ENCODE measurements around the gene NEK1. TPM values are rescaled to one million over a fixed set of nuclear protein-coding genes. Genes with fewer than 3 reads are reported as not detected.

Gene NEK1
- total RNA-seq, 1 donor from 2014 or later = 13.0 TPM

- Mint-ChIP-seq H3K36me3 (ENCODE audit: low read depth, unreplicated experiment) (peaks cover 2% of the 10 kb centered on the region), H3K4me3 (ENCODE audit: unreplicated experiment) (no peak overlapping the region)
These were observed 195.9 kb downstream of the NEK1 start for GRCh38 chr4:169416461-169416860.

GRCh38 chr4:169414913-169415312 is 197.5 kb downstream of the NEK1 start:
- no peak for FAIRE-seq
- H4K20me1 ChIP-seq (ENCODE audit: insufficient read depth, low read length) = no peaks in the 10 kb centered on the region
- no peak overlapping the region for H3K4me3 ChIP-seq (ENCODE audit: insufficient read depth, low read depth, low read length)
- Mint-ChIP-seq H3K4me3 (ENCODE audit: unreplicated experiment) (no peak overlapping the region), H3K27me3 (ENCODE audit: low read depth, unreplicated experiment) (no peaks in the 10 kb centered on the region), H3K27ac (ENCODE audit: unreplicated experiment) (no peak overlapping the region), H3K9me3 (ENCODE audit: unreplicated experiment) (no peaks in the 10 kb centered on the region), H3K36me3 (ENCODE audit: low read depth, unreplicated experiment) (peaks cover 2% of the 10 kb centered on the region), H3K4me1 (ENCODE audit: low read depth, unreplicated experiment) (peaks cover 25% of the 10 kb centered on the region)
- H3K9me3 ChIP-seq (ENCODE audit: insufficient read depth, low read depth, low read length) = no peaks in the 10 kb centered on the region
- H3K4me1 ChIP-seq (ENCODE audit: insufficient read depth, low read length) = no peaks in the 10 kb centered on the region
- no peaks in the 10 kb centered on the region for H3K36me3 ChIP-seq (ENCODE audit: insufficient read depth, low read length)
- no peak overlapping the region for H3K4me2 ChIP-seq (ENCODE audit: low read length)
- no peak overlapping the region for H3K9ac ChIP-seq (ENCODE audit: low read length)
- H2AFZ ChIP-seq (ENCODE audit: low read depth, low read length) = no peak overlapping the region
- H3K27me3 ChIP-seq (ENCODE audit: insufficient read depth, low read length) = no peaks in the 10 kb centered on the region
- no peak overlapping the region for H3K27ac ChIP-seq (ENCODE audit: low read depth, low read length)
- TF ChIP-seq CTCF (IDR thresholded peaks at IDR 0.05; ENCODE audit: insufficient read depth, low read depth, low read length) = no peak
- TF ChIP-seq EZH2 (IDR thresholded peaks at IDR 0.05; ENCODE audit: insufficient read depth, low read length) = no peak
- no peak for DNase-seq (ENCODE audit: low read depth)
- H3K79me2 ChIP-seq (ENCODE audit: insufficient read depth, low read length) = no peaks in the 10 kb centered on the region

More at GRCh38 chr4:169416461-169416860, 195.9 kb downstream of the NEK1 start:
- peaks cover under 1% of the 10 kb centered on the region for H3K9me3 Mint-ChIP-seq (ENCODE audit: unreplicated experiment)
- no peak overlapping the region for H3K27ac Mint-ChIP-seq (ENCODE audit: unreplicated experiment)
- Histone ChIP-seq H3K4me2 (ENCODE audit: low read length) (no peak overlapping the region), H3K27me3 (ENCODE audit: insufficient read depth, low read length) (no peaks in the 10 kb centered on the region), H3K36me3 (ENCODE audit: insufficient read depth, low read length) (no peaks in the 10 kb centered on the region), H3K4me3 (ENCODE audit: insufficient read depth, low read depth, low read length) (no peak overlapping the region), H4K20me1 (ENCODE audit: insufficient read depth, low read length) (no peaks in the 10 kb centered on the region), H3K4me1 (ENCODE audit: insufficient read depth, low read length) (no peaks in the 10 kb centered on the region), H3K9me3 (ENCODE audit: insufficient read depth, low read depth, low read length) (no peaks in the 10 kb centered on the region), H3K79me2 (ENCODE audit: insufficient read depth, low read length) (no peaks in the 10 kb centered on the region), H3K9ac (ENCODE audit: low read length) (no peak overlapping the region), H2AFZ (ENCODE audit: low read depth, low read length) (no peak overlapping the region), H3K27ac (ENCODE audit: low read depth, low read length) (no peak overlapping the region)
- FAIRE-seq (no peak), DNase-seq (ENCODE audit: low read depth) (no peak)
- TF ChIP-seq CTCF (IDR thresholded peaks at IDR 0.05; ENCODE audit: insufficient read depth, low read depth, low read length) (no peak), EZH2 (IDR thresholded peaks at IDR 0.05; ENCODE audit: insufficient read depth, low read length) (no peak)
- no peaks in the 10 kb centered on the region for H3K27me3 Mint-ChIP-seq (ENCODE audit: low read depth, unreplicated experiment)
- peaks cover 14% of the 10 kb centered on the region for H3K4me1 Mint-ChIP-seq (ENCODE audit: low read depth, unreplicated experiment)

- FAIRE-seq (no peak), DNase-seq (ENCODE audit: low read depth) (no peak)
- no peak overlapping the region for H3K27ac ChIP-seq (ENCODE audit: low read depth, low read length)
- no peak overlapping the region for H2AFZ ChIP-seq (ENCODE audit: low read depth, low read length)
- no peak overlapping the region for H3K4me2 ChIP-seq (ENCODE audit: low read length)
- no peak overlapping the region for H3K4me3 Mint-ChIP-seq (ENCODE audit: unreplicated experiment)
- peaks cover 2% of the 10 kb centered on the region for H3K9me3 Mint-ChIP-seq (ENCODE audit: unreplicated experiment)
- H3K9ac ChIP-seq (ENCODE audit: low read length) = no peak overlapping the region
- TF ChIP-seq EZH2 (IDR thresholded peaks at IDR 0.05; ENCODE audit: insufficient read depth, low read length) (no peak), CTCF (IDR thresholded peaks at IDR 0.05; ENCODE audit: insufficient read depth, low read depth, low read length) (no peak)
- H3K4me1 Mint-ChIP-seq (ENCODE audit: low read depth, unreplicated experiment) = peaks cover 25% of the 10 kb centered on the region
- H3K36me3 Mint-ChIP-seq (ENCODE audit: low read depth, unreplicated experiment) = peaks cover 2% of the 10 kb centered on the region
- no peak overlapping the region for H3K4me3 ChIP-seq (ENCODE audit: insufficient read depth, low read depth, low read length)
- H3K4me1 ChIP-seq (ENCODE audit: insufficient read depth, low read length) = no peaks in the 10 kb centered on the region
- no peaks in the 10 kb centered on the region for H3K27me3 Mint-ChIP-seq (ENCODE audit: low read depth, unreplicated experiment)
- no peaks in the 10 kb centered on the region for H4K20me1 ChIP-seq (ENCODE audit: insufficient read depth, low read length)
- no peaks in the 10 kb centered on the region for H3K36me3 ChIP-seq (ENCODE audit: insufficient read depth, low read length)
- no peaks in the 10 kb centered on the region for H3K27me3 ChIP-seq (ENCODE audit: insufficient read depth, low read length)
- no peaks in the 10 kb centered on the region for H3K79me2 ChIP-seq (ENCODE audit: insufficient read depth, low read length)
- no peak overlapping the region for H3K27ac Mint-ChIP-seq (ENCODE audit: unreplicated experiment)
- H3K9me3 ChIP-seq (ENCODE audit: insufficient read depth, low read depth, low read length) = no peaks in the 10 kb centered on the region
These were observed 200.3 kb downstream of the NEK1 start for GRCh38 chr4:169412046-169412445.

Data from astrocyte (in vitro differentiated cells and primary cell).